ENCODE data around the gene FAM174C.

Gene FAM174C

GRCh38 chr19:1249990-1250436, 25.3 kb upstream of the FAM174C start:
- DNase-seq (ENCODE audit: low read depth in 1 of 2, low spot score in 1 of 2), result no peak

- DNase-seq (ENCODE audit: low read depth in 1 of 2, low spot score in 1 of 2), result no peak
Measured at GRCh38 chr19:1250437-1251260, 24.7 kb upstream of the FAM174C start.

- peak in 1 of 2 donors; percentile 46 for DNase-seq (ENCODE audit: low read depth in 1 of 2, low spot score in 1 of 2)
Measured at GRCh38 chr19:1251330-1252220, 23.8 kb upstream of the FAM174C start.

GRCh38 chr19:1252221-1252820, 23.0 kb upstream of the FAM174C start:
- DNase-seq (ENCODE audit: low read depth in 1 of 2, low spot score in 1 of 2), result no peak

- DNase-seq (ENCODE audit: low read depth in 1 of 2, low spot score in 1 of 2), result peak in 1 of 2 donors; percentile 56
Measured at GRCh38 chr19:1252821-1253513, 22.4 kb upstream of the FAM174C start.

GRCh38 chr19:1253514-1254080, 21.7 kb upstream of the FAM174C start:
- DNase-seq (ENCODE audit: low read depth in 1 of 2, low spot score in 1 of 2), result no peak

- DNase-seq (ENCODE audit: low read depth in 1 of 2, low spot score in 1 of 2), result no peak
Measured at GRCh38 chr19:1254081-1254527, 21.2 kb upstream of the FAM174C start.

- DNase-seq (ENCODE audit: low read depth in 1 of 2, low spot score in 1 of 2), result no peak
Measured at GRCh38 chr19:1254530-1255185, 20.7 kb upstream of the FAM174C start.

GRCh38 chr19:1255186-1256161, 19.9 kb upstream of the FAM174C start:
- no peak for DNase-seq (ENCODE audit: low read depth in 1 of 2, low spot score in 1 of 2)

GRCh38 chr19:1256646-1257474, 18.5 kb upstream of the FAM174C start:
- DNase-seq (ENCODE audit: low read depth in 1 of 2, low spot score in 1 of 2), result no peak

GRCh38 chr19:1257475-1258162, 17.7 kb upstream of the FAM174C start:
- DNase-seq (ENCODE audit: low read depth in 1 of 2, low spot score in 1 of 2), result no peak

- DNase-seq (ENCODE audit: low read depth in 1 of 2, low spot score in 1 of 2), result no peak
Measured at GRCh38 chr19:1258163-1258492, 17.2 kb upstream of the FAM174C start.

GRCh38 chr19:1258707-1259205, 16.6 kb upstream of the FAM174C start:
- no peak for DNase-seq (ENCODE audit: low read depth in 1 of 2, low spot score in 1 of 2)

GRCh38 chr19:1259206-1259875, 16.0 kb upstream of the FAM174C start:
- peak in 1 of 2 donors; percentile 46 for DNase-seq (ENCODE audit: low read depth in 1 of 2, low spot score in 1 of 2)

- no peak for DNase-seq (ENCODE audit: low read depth in 1 of 2, low spot score in 1 of 2)
Measured at GRCh38 chr19:1259876-1260748, 15.2 kb upstream of the FAM174C start.
